ENCODE results near the gene COBL. TPM values are rescaled to one million over a fixed set of nuclear protein-coding genes. Genes with fewer than 3 reads are reported as not detected.

The COBL gene
- total RNA-seq = not detected

GRCh38 chr7:51316666-51317581 is at the start of gene COBL:
TSS of gene COBL (minus strand) at chr7:51316809. CDS start at chr7:51316633, 176 bp downstream.
- Mint-ChIP-seq H3K4me3 (peak within 1 kb of the TSS; percentile 37), H3K4me1 (no peaks in the 10 kb centered on the region), H3K36me3 (ENCODE audit: low read depth) (no peaks in the 10 kb centered on the region), H3K27me3 (peaks cover 42% of the 10 kb centered on the region), H3K27ac (no peak within 1 kb of the TSS), H3K9me3 (no peaks in the 10 kb centered on the region)
- no peak for ATAC-seq (replicated peaks)

- Mint-ChIP-seq H3K27me3 (no peaks in the 10 kb centered on the region), H3K4me1 (no peaks in the 10 kb centered on the region), H3K9me3 (peaks cover 3% of the 10 kb centered on the region), H3K36me3 (ENCODE audit: low read depth) (no peaks in the 10 kb centered on the region), H3K27ac (no peak overlapping the region), H3K4me3 (no peak overlapping the region)
- no peak for ATAC-seq (replicated peaks)
Measured at GRCh38 chr7:51366172-51366728, 49.6 kb upstream of the COBL start.

GRCh38 chr7:51357821-51358220 is 41.2 kb upstream of the COBL start:
- H3K4me3 Mint-ChIP-seq = no peak overlapping the region
- ATAC-seq (replicated peaks) = no peak
- peaks cover 3% of the 10 kb centered on the region for H3K9me3 Mint-ChIP-seq
- H3K4me1 Mint-ChIP-seq = no peaks in the 10 kb centered on the region
- no peak overlapping the region for H3K27ac Mint-ChIP-seq
- no peaks in the 10 kb centered on the region for H3K27me3 Mint-ChIP-seq
- H3K36me3 Mint-ChIP-seq (ENCODE audit: low read depth) = no peaks in the 10 kb centered on the region

- H3K4me3 Mint-ChIP-seq = no peak overlapping the region
- no peaks in the 10 kb centered on the region for H3K36me3 Mint-ChIP-seq (ENCODE audit: low read depth)
- no peaks in the 10 kb centered on the region for H3K27me3 Mint-ChIP-seq
- H3K4me1 Mint-ChIP-seq = no peaks in the 10 kb centered on the region
- ATAC-seq (replicated peaks) = no peak
- H3K9me3 Mint-ChIP-seq = no peaks in the 10 kb centered on the region
- no peak overlapping the region for H3K27ac Mint-ChIP-seq
Measured at GRCh38 chr7:51356849-51357516, 40.4 kb upstream of the COBL start.

- Mint-ChIP-seq H3K27ac (no peak overlapping the region), H3K36me3 (ENCODE audit: low read depth) (no peaks in the 10 kb centered on the region), H3K9me3 (no peaks in the 10 kb centered on the region), H3K4me1 (no peaks in the 10 kb centered on the region), H3K4me3 (no peak overlapping the region), H3K27me3 (no peaks in the 10 kb centered on the region)
- ATAC-seq (replicated peaks) = no peak
Measured at GRCh38 chr7:51354897-51355296, 38.3 kb upstream of the COBL start.

- Mint-ChIP-seq H3K36me3 (ENCODE audit: low read depth) (no peaks in the 10 kb centered on the region), H3K27me3 (no peaks in the 10 kb centered on the region), H3K4me3 (no peak overlapping the region), H3K4me1 (no peaks in the 10 kb centered on the region), H3K9me3 (no peaks in the 10 kb centered on the region), H3K27ac (no peak overlapping the region)
- ATAC-seq (replicated peaks) = no peak
Measured at GRCh38 chr7:51354434-51354833, 37.8 kb upstream of the COBL start.

GRCh38 chr7:51352174-51353100 is 35.8 kb upstream of the COBL start:
- no peak for ATAC-seq (replicated peaks)
- Mint-ChIP-seq H3K27me3 (no peaks in the 10 kb centered on the region), H3K4me1 (no peaks in the 10 kb centered on the region), H3K9me3 (no peaks in the 10 kb centered on the region), H3K27ac (no peak overlapping the region), H3K4me3 (no peak overlapping the region), H3K36me3 (ENCODE audit: low read depth) (no peaks in the 10 kb centered on the region)

- Mint-ChIP-seq H3K4me1 (no peaks in the 10 kb centered on the region), H3K36me3 (ENCODE audit: low read depth) (no peaks in the 10 kb centered on the region), H3K27ac (no peak overlapping the region), H3K27me3 (no peaks in the 10 kb centered on the region), H3K9me3 (no peaks in the 10 kb centered on the region), H3K4me3 (no peak overlapping the region)
- ATAC-seq (replicated peaks) = no peak
Measured at GRCh38 chr7:51351661-51352060, 35.1 kb upstream of the COBL start.

GRCh38 chr7:51350546-51350896 is 33.9 kb upstream of the COBL start:
- no peak overlapping the region for H3K4me3 Mint-ChIP-seq
- no peaks in the 10 kb centered on the region for H3K27me3 Mint-ChIP-seq
- ATAC-seq (replicated peaks) = no peak
- no peak overlapping the region for H3K27ac Mint-ChIP-seq
- H3K36me3 Mint-ChIP-seq (ENCODE audit: low read depth) = no peaks in the 10 kb centered on the region
- H3K4me1 Mint-ChIP-seq = no peaks in the 10 kb centered on the region
- H3K9me3 Mint-ChIP-seq = no peaks in the 10 kb centered on the region

GRCh38 chr7:51349820-51350545 is 33.4 kb upstream of the COBL start:
- Mint-ChIP-seq H3K36me3 (ENCODE audit: low read depth) (no peaks in the 10 kb centered on the region), H3K4me1 (no peaks in the 10 kb centered on the region), H3K9me3 (no peaks in the 10 kb centered on the region)

GRCh38 chr7:51346126-51346525 is 29.5 kb upstream of the COBL start:
- Mint-ChIP-seq H3K4me1 (no peaks in the 10 kb centered on the region), H3K27ac (no peak overlapping the region), H3K9me3 (no peaks in the 10 kb centered on the region)

More at GRCh38 chr7:51349820-51350545, 33.4 kb upstream of the COBL start:
- Mint-ChIP-seq H3K4me3 (no peak overlapping the region), H3K27me3 (no peaks in the 10 kb centered on the region), H3K27ac (no peak overlapping the region)
- ATAC-seq (replicated peaks) = no peak

GRCh38 chr7:51344406-51345138 is 28.0 kb upstream of the COBL start:
- no peak for ATAC-seq (replicated peaks)
- H3K36me3 Mint-ChIP-seq (ENCODE audit: low read depth) = no peaks in the 10 kb centered on the region
- H3K27ac Mint-ChIP-seq = no peak overlapping the region
- H3K9me3 Mint-ChIP-seq = no peaks in the 10 kb centered on the region
- no peaks in the 10 kb centered on the region for H3K4me1 Mint-ChIP-seq
- no peak overlapping the region for H3K4me3 Mint-ChIP-seq
- peaks cover 6% of the 10 kb centered on the region for H3K27me3 Mint-ChIP-seq

More at GRCh38 chr7:51346126-51346525, 29.5 kb upstream of the COBL start:
- Mint-ChIP-seq H3K4me3 (no peak overlapping the region), H3K36me3 (ENCODE audit: low read depth) (no peaks in the 10 kb centered on the region), H3K27me3 (peaks cover 6% of the 10 kb centered on the region)
- no peak for ATAC-seq (replicated peaks)

- Mint-ChIP-seq H3K36me3 (ENCODE audit: low read depth) (no peaks in the 10 kb centered on the region), H3K9me3 (no peaks in the 10 kb centered on the region), H3K4me3 (no peak overlapping the region), H3K27me3 (peaks cover 6% of the 10 kb centered on the region), H3K27ac (no peak overlapping the region), H3K4me1 (no peaks in the 10 kb centered on the region)
- no peak for ATAC-seq (replicated peaks)
Measured at GRCh38 chr7:51340936-51341335, 24.3 kb upstream of the COBL start.
